HG03066 (cell line): ENCODE results near the gene SYT3.

Source experiments
- ATAC-seq: cut with Tn5 transposase; IDR thresholded peaks from one replicate; pipeline ENCODE4 v1.9.1; 2021; ENCODE audit warnings: low read depth; ENCODE audit not compliant: unreplicated experiment

Gene SYT3, protein sequence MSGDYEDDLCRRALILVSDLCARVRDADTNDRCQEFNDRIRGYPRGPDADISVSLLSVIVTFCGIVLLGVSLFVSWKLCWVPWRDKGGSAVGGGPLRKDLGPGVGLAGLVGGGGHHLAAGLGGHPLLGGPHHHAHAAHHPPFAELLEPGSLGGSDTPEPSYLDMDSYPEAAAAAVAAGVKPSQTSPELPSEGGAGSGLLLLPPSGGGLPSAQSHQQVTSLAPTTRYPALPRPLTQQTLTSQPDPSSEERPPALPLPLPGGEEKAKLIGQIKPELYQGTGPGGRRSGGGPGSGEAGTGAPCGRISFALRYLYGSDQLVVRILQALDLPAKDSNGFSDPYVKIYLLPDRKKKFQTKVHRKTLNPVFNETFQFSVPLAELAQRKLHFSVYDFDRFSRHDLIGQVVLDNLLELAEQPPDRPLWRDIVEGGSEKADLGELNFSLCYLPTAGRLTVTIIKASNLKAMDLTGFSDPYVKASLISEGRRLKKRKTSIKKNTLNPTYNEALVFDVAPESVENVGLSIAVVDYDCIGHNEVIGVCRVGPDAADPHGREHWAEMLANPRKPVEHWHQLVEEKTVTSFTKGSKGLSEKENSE

DNA sequence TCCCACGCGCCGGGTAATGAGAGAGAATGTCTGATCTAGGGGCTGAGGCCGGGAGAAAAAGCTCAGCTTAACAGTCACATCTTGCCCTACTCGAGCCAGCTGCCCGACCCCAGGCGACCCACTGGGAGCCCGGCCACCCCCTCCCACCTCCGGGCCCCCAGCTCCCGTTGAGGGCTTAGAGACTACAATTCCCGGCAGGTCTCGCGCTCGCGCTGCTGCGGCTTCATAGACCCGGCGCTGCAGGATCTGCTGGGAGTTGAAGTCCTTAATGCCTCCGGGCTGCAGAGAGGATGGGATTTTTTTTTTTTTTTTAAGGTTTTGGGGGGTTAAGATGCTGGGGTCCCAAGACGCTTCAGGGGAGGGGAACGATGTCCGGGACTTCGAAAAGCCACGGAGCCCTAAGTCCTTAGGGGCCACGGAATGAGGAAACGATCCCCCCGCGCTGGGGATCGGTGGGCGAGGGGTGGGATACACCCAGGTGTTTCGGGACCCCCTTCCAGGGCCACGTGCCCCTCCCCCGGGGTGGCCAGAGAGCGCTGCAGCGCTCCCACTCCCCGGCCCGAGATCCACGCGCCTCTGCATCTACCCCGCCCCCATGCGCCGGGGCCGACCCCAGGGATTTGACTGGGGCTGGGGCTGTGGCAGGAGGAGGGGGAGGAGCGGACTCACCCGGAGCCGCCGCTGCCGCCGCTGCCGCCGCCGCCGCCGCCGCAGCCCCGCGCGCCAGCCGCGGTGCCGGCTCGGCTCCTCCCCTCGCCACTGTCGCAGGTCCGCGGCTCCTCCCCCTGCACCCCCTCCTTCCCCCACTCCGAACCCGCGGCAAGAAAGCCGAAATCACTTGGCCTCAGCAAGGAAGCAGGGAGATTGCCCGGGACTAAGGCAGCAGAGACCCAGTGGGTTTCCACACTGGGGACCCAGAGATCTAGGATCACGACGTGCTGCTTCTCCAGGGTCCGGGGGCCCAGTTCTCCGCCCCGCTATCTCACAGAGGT is at the start of gene SYT3:
TSS of gene SYT3 (minus strand) at position 761 of the 992 bp plus-strand sequence. CDS start 2,470 bp downstream, outside the sequence.
- ATAC-seq: no peak

GRCh38 chr19:50688766-50689165 is 49.1 kb upstream of the SYT3 start:
- ATAC-seq: no peak

DNA sequence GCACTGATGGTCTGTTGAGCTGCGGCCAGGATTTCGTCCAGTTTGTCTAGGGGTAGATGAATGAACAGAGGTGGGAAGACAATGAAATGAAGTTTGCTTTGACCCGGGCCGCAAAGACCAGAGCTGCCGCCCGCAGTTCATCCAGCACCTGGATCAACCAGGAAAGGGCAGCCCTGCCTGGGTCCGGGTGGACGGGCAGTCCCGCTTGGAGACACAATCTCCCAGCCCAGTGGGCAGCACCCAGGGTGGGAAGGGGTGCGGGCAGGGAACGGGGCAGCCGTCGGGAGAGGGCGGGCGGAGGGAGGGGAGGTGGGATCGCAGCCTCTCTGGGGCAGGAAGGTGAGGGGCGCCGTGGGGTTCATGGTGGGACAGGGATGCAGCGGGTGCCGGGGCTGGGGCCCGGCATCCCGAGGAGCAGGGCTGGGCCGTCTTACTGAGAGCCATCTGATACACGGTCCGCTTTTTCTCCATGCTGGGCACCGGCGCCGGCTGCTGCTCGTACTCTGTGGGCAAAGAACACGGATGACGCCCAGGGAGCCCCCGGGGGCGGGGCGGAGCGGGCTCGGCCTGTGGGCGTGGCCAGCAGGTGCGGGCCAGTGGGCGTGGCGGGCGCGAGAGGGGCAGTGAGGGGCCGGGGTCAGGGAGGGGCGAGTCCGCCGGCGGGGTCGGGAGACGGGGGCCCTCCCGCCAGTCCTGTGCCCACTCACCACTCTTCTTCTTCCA is 46.8 kb upstream of the SYT3 start:
- no peak for ATAC-seq

GRCh38 chr19:50679177-50680125 is 39.8 kb upstream of the SYT3 start:
- no peak for ATAC-seq

- no peak for ATAC-seq
These were observed 38.6 kb upstream of the SYT3 start for GRCh38 chr19:50678323-50678722.

DNA sequence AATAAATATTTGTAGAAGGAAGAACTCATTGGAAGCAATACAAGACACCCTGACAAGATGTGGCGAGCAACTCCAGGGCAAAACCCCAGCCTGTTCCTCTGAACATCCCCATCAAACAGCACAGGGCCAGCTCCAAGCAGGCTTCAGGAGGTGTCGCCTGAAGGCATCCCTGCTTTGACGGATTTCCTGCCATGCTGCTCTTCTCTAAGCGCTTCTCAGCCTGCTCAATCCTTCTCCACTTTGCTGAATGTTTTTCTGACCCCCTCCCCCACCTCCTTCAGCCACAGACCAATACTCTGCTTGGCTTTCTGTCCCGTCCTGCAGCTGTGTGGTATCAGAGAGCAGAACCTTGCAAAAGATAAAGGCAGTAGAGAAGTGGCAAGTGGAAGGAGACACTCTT is 38.0 kb upstream of the SYT3 start:
- no peak for ATAC-seq

GRCh38 chr19:50676625-50677197 is 37.0 kb upstream of the SYT3 start:
- no peak for ATAC-seq

DNA sequence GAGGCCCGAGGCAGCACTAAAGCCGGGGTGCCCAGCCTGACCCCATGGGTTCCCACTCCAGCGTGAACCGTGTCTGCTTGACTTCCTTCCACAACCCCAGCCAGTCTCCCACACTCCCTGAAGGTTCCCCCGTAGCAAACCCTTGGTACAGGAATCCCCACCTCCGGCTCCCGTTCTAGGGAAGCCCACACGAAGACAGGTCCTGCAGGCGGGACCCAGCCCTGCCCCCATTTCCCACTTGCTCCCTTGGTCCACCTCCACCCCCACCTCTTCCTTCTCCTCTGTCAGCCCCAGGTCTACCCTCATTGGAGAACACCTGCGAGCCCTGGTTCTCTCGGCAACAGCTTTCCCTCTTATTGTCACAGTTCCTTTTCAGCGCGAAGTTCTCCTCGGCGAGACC is 33.4 kb upstream of the SYT3 start:
- no peak for ATAC-seq

DNA sequence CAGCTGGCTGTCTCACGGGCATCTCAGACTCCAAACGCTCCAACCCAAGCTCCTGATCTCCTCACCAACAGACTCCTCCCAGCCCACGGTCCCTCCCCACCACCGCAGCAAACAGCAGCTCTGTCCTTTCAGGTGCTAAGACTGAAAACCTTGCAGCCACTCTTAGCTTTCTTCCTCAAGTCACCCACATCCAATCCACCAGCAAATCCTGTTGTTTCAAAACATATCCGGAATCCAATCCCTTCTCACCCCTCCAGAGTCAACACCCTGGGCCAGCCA is 30.4 kb upstream of the SYT3 start:
- ATAC-seq: no peak

- no peak for ATAC-seq
These were observed 29.8 kb upstream of the SYT3 start for GRCh38 chr19:50669302-50670101.

- no peak for ATAC-seq
These were observed 29.2 kb upstream of the SYT3 start for GRCh38 chr19:50668879-50669278.

DNA sequence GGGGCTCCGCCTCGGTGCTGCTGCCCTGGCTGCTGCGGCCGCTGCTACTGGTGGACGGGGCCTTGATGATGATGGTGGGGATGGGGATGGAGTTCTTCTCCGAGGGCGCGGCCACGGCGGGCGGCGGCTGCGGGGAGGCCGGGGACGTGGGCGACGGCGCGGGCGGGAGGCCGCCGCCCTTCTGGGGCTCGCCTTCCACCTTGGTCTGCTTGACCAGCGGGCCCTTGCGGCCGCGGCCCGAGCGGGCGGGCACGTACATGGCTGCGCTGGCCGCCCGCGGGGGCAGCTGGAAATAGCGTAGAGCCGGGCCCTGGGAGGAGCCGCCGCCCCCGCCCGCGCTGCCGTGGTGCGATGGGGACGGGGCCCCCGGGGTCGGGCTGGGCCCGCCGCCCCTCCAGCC is 28.7 kb upstream of the SYT3 start:
- no peak for ATAC-seq

DNA sequence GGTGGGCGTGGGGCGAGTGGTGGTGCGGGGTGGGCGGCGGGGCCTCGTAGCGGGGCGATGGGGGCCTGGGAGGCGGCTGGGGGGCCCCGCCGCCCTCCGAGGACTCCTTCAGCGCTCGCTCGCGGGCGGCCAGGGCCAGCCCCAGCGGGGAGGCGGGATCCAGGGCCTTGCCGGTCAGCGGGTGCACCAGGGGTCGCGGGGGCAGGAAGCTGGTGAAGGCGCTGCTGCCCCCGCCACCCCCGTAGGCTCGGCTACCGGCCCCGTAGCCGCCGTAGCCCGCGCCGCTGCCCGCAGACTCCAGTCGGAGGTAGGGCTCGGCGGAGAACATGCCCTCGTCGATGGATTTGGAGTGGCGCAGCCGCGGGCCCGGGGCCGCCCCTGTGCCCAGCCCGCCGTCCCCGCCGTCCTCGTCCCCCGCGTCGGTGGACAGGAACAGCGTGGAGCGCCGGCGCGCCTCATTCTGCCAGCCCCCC is 28.1 kb upstream of the SYT3 start:
- no peak for ATAC-seq

DNA sequence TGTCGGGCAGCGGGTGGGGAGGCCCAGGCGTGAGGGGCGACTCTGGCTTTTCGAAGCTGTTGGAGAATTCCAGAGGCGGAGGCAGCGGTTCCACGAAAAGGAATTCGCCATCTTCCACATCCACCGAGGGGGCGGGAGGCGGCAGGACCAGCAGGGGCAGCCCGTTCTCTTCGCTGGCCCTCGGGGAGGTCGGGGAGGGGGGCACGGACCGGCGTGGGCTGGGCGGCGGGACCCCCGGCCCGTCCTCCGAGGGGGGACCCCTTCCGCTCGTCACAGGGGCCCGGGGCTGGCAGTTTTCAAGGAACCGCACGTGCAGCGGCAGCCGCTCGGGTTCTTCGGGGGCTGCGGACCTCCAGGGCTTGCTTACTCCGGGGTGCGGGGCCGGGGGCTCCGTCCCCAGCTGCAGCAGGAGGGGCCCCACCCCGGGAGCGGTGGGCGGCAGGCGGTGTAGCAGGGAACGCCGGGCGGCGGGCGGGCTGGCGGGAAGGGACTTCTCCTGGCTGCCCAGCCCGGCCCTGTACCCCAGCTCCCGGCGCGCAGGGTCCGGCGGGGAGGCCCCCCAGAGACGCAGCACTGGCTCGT is 27.6 kb upstream of the SYT3 start:
- ATAC-seq: no peak

DNA sequence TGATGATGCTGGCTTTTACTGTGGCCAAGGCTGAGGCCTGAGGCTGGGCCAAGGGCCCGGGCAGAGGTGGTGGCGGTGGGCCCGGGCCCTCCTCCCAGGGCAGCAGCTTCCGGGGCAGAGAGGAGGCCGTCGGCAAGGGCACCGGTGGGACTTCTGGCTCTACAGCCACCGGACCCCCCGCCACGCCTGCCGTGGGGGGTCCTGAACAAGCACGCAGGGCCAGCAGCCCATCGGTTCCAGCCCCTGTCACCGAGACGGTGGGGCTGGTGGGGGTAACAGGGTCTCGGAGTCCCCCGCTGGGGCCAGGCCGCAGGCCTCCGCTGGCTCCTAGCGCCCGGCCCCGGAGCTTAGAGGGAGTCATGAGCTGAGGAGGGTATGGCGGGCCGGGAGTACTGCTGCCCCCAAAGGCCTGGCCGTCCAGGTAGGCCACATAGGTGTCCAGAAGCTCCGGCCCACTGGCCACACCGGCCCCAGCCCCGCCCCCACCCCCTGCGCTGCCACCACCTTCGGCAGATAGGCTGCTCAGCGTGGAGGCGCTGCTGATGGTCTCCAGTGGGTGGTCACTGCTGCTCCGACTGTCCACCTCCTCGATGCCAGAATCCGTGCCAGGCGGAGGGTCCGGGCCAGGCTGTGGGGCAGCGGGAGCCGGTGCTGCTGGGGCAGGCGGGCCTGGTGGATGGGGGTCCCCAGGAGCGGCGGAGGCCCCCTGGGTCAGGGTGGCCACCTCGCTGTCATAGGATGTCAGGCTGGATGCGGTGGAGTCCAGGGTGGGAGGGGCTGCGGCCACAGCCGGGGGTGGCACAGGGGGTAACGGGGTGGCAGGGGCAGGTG is 26.9 kb upstream of the SYT3 start:
- ATAC-seq: no peak

DNA sequence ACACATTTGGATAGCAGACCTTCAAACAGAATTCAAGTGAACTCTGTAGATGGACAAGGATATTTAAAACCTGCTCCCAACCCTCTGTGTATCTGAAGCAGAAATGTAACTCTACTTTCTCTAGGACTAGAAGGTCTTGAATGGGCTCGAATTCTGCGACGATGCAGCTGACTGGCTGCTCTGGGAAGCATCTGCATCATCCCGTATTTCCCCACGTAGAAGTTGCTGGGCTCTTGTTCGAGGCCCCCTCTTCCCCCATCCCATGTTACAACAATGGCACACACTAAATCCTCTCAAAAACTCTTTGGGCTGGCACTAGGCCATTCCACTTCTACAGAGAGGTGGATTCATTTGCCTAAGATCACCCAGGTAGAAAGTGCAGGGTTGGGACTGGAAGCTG is 24.5 kb upstream of the SYT3 start:
- no peak for ATAC-seq

DNA sequence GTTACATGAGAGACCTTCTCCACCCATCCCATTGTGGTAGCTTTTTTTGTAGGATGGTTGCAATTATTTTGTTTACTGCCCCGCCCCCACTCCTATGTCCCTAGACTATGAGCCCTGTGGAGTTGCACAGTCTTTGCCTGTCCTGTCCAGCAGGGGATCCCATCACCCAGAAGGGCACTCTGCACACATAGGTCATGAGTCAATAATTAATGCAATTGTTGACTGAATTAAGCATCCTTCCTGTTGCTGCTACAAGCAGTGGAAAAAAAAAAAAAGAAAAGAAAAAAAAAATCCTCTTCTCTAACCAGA is 23.8 kb upstream of the SYT3 start:
- ATAC-seq: no peak
